WERI-Rb-1 (cell line): ENCODE results near the gene SH3YL1.

Source experiments
- DNase-seq: peaks from one replicate; pipeline ENCODE4 v3.0.0-alpha.2; 2020
- H3K27ac ChIP-seq: fragments of 250-450 bp; sonication (Bioruptor Pico); 2 replicates; pipeline ENCODE4 v1.5.1; 2020; ENCODE audit warnings: mild to moderate bottlenecking, moderate library complexity
- H3K27me3 ChIP-seq: fragments of 250-450 bp; sonication (Bioruptor Pico); 2 replicates; pipeline ENCODE4 v1.5.1; 2021; ENCODE audit warnings: mild to moderate bottlenecking, low read depth, moderate library complexity; ENCODE audit not compliant: insufficient read depth, severe bottlenecking
- H3K36me3 ChIP-seq: fragments of 250-450 bp; sonication (Bioruptor Pico); 2 replicates; pipeline ENCODE4 v1.5.1; 2020; ENCODE audit warnings: mild to moderate bottlenecking, moderate library complexity
- H3K4me3 ChIP-seq: 2 replicates; pipeline ENCODE4 v1.5.1; 2011; ENCODE audit warnings: low read depth, mild to moderate bottlenecking, control low read depth, low read length
- H3K9me3 ChIP-seq: fragments of 250-450 bp; sonication (Bioruptor Pico); 2 replicates; pipeline ENCODE4 v1.5.1; 2021; ENCODE audit warnings: mild to moderate bottlenecking, moderate library complexity; ENCODE audit not compliant: severe bottlenecking
- TF ChIP-seq, protein P1 (sequence below): IDR thresholded peaks from 2 replicates; pipeline ENCODE4 v1.5.1; 2011; ENCODE audit warnings: low read depth, mild to moderate bottlenecking, control low read depth, inconsistent platforms, low read length

Gene SH3YL1

DNA sequence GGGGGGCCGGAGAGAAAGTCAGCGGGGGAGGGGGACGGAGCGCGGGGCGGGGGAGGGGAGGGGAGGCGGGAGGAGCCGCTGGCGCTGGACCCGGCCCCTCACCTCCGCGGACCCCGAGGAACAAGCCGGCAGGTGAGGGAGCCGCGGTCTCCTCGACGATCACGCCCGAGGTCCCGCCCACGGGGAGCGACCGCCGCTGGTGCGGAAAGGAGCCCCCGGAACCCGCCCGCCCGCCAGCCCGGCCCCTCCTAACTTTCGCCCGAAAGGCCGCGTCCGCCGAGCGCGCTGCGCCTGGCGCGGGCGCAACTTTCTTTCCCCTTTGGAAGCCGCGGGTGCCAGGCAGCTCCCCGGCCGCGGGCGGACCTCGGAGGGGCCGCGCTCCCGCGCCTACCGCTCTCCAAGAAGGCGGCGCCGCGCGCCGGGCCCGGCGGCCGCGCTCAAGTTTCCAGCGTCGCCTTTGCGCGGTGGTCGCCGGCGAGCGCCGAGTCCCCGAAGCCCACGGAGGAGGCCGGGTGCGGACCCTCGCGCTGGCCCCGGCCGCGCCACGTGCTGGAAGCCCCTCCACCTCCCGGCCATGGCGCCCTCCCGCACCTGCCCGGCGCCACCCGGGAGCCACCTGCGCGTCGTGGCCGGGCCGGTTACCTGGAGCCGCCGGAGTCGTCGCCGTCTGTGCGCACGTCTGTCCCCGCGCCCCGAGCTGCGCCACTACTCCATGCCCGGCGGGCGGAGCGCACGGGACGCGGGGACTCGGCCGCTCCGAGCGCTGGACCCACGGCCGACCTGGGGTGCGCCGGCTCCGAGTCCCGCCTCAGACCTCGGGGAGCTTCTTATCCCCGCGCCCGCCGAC, 24.3 kb upstream of the SH3YL1 start, which contains the start of gene ALKAL2:
Gene ALKAL2 (minus strand): TSS at position 181 of the 847 bp plus-strand sequence. CDS start 256 bp downstream, outside the sequence.
- Histone ChIP-seq H3K9me3 (no peaks in the 10 kb centered on the region), H3K27ac (no peak within 1 kb of the TSS), H3K4me3 (peak within 1 kb of the TSS; percentile 12), H3K27me3 (peaks cover 53% of the 10 kb centered on the region), H3K36me3 (no peaks in the 10 kb centered on the region)
- DNase-seq = no peak
- TF ChIP-seq, protein P1, sequence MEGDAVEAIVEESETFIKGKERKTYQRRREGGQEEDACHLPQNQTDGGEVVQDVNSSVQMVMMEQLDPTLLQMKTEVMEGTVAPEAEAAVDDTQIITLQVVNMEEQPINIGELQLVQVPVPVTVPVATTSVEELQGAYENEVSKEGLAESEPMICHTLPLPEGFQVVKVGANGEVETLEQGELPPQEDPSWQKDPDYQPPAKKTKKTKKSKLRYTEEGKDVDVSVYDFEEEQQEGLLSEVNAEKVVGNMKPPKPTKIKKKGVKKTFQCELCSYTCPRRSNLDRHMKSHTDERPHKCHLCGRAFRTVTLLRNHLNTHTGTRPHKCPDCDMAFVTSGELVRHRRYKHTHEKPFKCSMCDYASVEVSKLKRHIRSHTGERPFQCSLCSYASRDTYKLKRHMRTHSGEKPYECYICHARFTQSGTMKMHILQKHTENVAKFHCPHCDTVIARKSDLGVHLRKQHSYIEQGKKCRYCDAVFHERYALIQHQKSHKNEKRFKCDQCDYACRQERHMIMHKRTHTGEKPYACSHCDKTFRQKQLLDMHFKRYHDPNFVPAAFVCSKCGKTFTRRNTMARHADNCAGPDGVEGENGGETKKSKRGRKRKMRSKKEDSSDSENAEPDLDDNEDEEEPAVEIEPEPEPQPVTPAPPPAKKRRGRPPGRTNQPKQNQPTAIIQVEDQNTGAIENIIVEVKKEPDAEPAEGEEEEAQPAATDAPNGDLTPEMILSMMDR = no peak

DNA sequence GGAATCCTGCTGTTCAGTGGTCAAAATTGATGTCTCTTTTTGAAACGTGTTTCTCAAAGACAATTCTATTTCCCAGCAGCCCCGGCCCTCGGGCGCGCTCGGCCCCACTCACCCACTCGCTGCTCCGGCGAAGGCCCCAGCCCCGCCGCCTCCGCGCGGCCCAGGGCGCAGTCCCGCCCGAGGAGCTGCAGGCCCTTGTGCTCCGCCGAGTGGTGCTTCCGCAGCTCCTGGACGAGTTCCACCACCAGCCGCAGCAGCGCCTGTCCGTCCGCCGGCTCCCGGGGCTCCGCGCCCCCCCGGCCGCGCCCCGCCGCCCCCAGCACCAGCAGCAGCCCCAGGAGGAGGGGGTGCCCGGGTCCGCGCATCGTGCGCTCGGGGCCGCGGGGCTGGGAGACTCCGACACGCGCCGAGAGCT, 23.6 kb upstream of the SH3YL1 start:
- peak overlapping the region; percentile 12 for H3K4me3 ChIP-seq
- H3K9me3 ChIP-seq = no peaks in the 10 kb centered on the region
- TF ChIP-seq, protein P1 = no peak
- DNase-seq = peak; percentile 44
- no peak overlapping the region for H3K27ac ChIP-seq
- H3K27me3 ChIP-seq = peaks cover 53% of the 10 kb centered on the region
- no peaks in the 10 kb centered on the region for H3K36me3 ChIP-seq

DNA sequence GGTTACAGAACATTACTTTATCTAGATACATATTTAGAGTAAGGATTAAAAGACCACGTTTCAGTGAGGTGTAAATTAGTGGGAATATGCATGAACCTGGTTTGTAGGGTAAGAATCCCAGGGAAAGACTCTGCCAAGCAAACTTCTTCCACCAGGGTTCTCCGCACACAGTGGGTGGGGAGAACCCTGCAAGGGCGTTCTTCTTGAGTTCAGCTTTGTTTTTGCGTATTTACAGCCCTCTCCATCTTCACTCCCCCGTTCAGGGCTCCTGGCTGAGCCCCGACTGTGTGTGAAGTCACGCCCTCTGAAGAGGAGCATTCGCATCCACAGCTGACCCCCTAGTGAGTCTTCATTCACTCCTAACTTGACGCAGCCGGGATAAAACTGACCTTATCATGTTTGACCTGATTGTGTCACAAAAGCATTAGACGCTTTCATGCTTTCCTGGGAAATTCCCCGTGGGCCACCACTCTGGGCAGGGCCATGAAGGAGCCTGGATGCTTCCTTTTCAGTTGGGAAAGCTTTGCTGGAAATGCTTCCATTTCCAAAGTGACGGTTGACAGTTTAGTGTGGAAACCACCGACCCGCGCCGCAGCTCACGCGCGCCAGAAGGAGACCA, 23.1 kb upstream of the SH3YL1 start:
- TF ChIP-seq, protein P1 = no peak

DNA sequence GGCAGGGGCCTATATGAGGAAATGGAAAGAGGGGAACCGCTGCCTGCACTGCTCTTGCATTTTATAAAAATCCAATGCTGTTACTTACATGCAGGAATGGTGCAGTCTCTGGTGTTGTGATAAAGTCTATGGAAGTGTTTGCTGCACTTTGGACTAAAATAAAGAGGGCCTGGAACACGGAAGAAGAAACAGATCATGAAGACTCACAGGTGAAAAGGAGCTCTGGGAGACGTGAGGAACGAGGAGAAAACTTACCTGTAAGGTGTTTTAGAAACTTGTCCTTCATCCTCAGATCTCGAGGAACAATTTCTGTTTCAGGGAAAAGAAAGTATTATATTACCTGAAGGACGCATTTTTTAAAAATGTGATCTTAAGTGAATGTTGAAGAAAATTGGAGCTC, 22.2 kb upstream of the SH3YL1 start:
- peaks cover 49% of the 10 kb centered on the region for H3K27me3 ChIP-seq
- H3K9me3 ChIP-seq = no peaks in the 10 kb centered on the region
- no peak overlapping the region for H3K27ac ChIP-seq
- H3K36me3 ChIP-seq = peaks cover 13% of the 10 kb centered on the region
- no peak for DNase-seq
- H3K4me3 ChIP-seq = no peak overlapping the region
- TF ChIP-seq, protein P1 = no peak

More for the DNA sequence above, 23.1 kb upstream of the SH3YL1 start:
- Histone ChIP-seq H3K4me3 (peak overlapping the region; percentile 10; the same call in 1 of the 2 replicates), H3K27me3 (peaks cover 53% of the 10 kb centered on the region), H3K36me3 (peaks cover 4% of the 10 kb centered on the region; the same call in 1 of the 2 replicates), H3K9me3 (no peaks in the 10 kb centered on the region), H3K27ac (no peak overlapping the region)
- no peak for DNase-seq

DNA sequence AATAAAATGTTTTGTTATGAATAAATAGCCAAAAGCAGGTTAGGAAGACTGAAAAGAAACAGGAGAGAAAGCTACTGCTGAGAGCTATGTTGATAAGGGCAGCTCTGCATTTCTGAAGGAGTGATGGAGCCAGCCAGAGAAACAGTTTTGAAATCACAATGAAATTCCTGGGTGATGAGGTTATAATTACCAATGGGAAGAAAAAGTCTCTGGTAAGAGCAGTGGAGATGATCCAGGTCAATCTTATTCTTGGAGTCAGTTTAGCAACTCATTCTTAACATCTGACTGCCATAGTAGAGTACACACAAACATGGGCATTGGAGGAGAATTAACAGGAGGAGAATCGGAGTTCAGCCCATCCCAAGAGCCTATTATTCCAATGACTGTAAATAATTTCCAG, 21.7 kb upstream of the SH3YL1 start:
- TF ChIP-seq, protein P1 = no peak
- no peak overlapping the region for H3K4me3 ChIP-seq
- no peak overlapping the region for H3K27ac ChIP-seq
- no peak for DNase-seq
- H3K9me3 ChIP-seq = no peaks in the 10 kb centered on the region
- H3K36me3 ChIP-seq = peaks cover 18% of the 10 kb centered on the region
- peaks cover 44% of the 10 kb centered on the region for H3K27me3 ChIP-seq
